NB4 (cell line): Measurements from ENCODE around the gene SNED1.

Experiments
- DNase-seq: peaks from one replicate; pipeline ENCODE4 v3.0.0; 2010; ENCODE audit warnings: low read depth
- H3K4me3 ChIP-seq: one replicate; pipeline ENCODE4 v1.5.1; 2011; ENCODE audit warnings: mild to moderate bottlenecking, low read depth, low read length, moderate library complexity
- CTCF ChIP-seq: IDR thresholded peaks from one replicate; pipeline ENCODE4 v1.5.1; 2012; ENCODE audit warnings: low read depth, low read length
- MAX ChIP-seq: IDR thresholded peaks from 2 replicates; pipeline ENCODE4 v1.6.1; 2011; ENCODE audit warnings: low read depth, low read length
- MYC ChIP-seq: IDR thresholded peaks from 2 replicates; pipeline ENCODE4 v1.6.1; 2011; ENCODE audit warnings: low read depth, low read length
- POLR2A ChIP-seq: IDR thresholded peaks from 2 replicates; pipeline ENCODE4 v1.6.1; 2011; ENCODE audit warnings: mild to moderate bottlenecking; ENCODE audit not compliant: insufficient read length; ENCODE audit errors: extremely low read depth

SNED1 gene

GRCh38 chr2:241035142-241035817 lies 36.9 kb downstream of the SNED1 start:
- TF ChIP-seq POLR2A: no peak
- H3K4me3 ChIP-seq: no peak overlapping the region
- DNase-seq: no peak

GRCh38 chr2:241035818-241036396 lies 37.5 kb downstream of the SNED1 start:
- TF ChIP-seq MAX: no peak
- TF ChIP-seq POLR2A: no peak
- no peak for TF ChIP-seq MYC
- no peak for TF ChIP-seq CTCF
- DNase-seq: no peak
- H3K4me3 ChIP-seq: no peak overlapping the region

- no peak for DNase-seq
- H3K4me3 ChIP-seq: no peak overlapping the region
- TF ChIP-seq POLR2A: no peak
- no peak for TF ChIP-seq CTCF
- no peak for TF ChIP-seq MAX
- TF ChIP-seq MYC: no peak
Measured at GRCh38 chr2:241036397-241036963, 38.1 kb downstream of the SNED1 start.

- H3K4me3 ChIP-seq: no peak overlapping the region
- TF ChIP-seq POLR2A: no peak
- TF ChIP-seq MYC: no peak
- DNase-seq: no peak
Measured at GRCh38 chr2:241036964-241037421, 38.6 kb downstream of the SNED1 start.

- no peak overlapping the region for H3K4me3 ChIP-seq
- DNase-seq: no peak
- TF ChIP-seq POLR2A (no peak), CTCF (no peak), MYC (no peak), MAX (no peak)
Measured at GRCh38 chr2:241037498-241037897, 39.1 kb downstream of the SNED1 start.

GRCh38 chr2:241038374-241039180 lies 40.2 kb downstream of the SNED1 start:
- no peak for TF ChIP-seq MYC
- no peak for TF ChIP-seq CTCF
- TF ChIP-seq POLR2A: no peak
- no peak for TF ChIP-seq MAX
- no peak overlapping the region for H3K4me3 ChIP-seq
- DNase-seq: no peak
